Central memory CD4-positive, alpha-beta T cell (primary cell): ENCODE data around the gene ZFP64.
"Not testable (repeated sequence)": the region's sequence is repeated elsewhere in the genome, so short reads cannot be mapped to it uniquely, and the experiment has no call there.

Experiments
- DNase-seq: peaks from one replicate; pipeline ENCODE4 v3.0.0; 2022

ZFP64 gene

GRCh38 chr20:52153896-52154295 is 37.7 kb downstream of the ZFP64 start:
- no peak for DNase-seq

DNA sequence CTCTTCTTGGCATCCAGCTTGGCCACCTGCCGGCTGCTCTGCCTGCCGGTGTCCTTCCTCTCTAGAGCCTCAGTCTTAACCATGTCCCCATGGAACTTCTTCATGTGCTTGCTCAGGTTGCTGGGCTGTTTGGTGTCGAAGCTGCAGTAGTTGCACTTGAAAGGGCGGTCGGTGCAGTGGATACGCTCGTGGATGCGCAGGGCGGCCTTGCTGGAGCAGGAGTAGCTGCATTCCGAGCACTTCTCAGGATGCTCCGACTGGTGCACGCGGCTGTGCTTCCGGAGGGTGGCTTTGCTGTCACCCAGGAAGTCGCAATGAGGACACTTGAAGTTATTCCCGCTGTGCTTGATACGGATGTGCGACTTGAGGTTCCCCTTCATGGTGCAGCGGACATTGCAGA is 38.7 kb downstream of the ZFP64 start:
- no peak for DNase-seq

DNA sequence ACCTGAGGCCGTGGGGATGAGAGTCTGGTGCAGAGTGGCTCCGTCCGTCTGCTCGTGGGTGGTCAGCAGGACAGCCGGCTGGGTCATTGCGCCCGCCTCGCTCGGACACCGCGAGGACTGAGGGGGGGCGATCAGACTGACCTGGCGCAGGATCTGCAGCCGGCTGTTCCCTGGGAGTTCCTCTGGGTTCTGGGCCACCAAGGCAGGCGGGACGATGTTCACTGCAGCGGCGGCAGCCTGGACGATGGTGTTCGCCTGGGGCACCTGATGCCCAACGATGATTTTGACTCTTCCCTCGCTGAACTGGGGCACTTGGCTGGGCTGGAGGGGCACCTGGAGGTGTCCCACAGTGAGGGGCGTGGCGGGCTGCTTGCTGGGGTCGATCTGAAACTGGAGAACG is 39.2 kb downstream of the ZFP64 start:
- DNase-seq: no peak

DNA sequence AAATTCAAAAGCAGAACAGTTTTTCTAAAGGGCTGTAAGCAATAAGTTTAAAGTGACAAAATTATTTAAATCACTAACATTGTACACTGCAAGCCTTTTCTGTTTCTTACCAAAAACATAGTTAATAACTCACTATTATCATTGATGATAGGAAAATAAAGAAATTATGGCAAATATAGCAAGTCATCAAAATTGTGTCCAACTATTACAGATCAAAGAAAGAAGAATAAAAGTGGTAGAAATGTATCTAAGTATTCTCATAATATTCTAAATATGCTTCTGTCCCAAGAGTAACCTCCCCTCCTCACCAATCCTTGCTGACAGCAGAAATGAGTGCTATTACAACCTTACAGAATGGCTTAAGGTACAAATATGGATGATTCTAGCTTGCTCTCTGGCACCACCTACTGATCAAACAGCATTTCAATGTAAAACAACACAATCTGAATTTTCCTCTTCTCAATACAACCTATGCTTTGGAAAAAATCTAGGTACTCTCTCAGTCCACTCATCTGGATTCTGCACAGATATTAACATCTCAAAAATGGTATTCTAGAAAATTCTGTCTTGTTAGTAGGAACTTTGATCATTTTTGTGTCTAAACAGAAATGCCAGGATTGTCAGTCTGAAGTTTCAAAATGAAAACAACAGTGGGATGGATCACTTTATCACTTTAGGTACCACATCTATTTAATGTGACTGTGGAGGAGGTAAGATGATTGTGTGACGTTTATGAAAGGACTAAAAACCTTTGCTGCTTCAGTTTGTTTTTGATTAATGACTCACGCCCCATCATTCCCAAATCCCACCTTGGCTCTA is 40.9 kb downstream of the ZFP64 start:
- DNase-seq: peak; percentile 3

DNA sequence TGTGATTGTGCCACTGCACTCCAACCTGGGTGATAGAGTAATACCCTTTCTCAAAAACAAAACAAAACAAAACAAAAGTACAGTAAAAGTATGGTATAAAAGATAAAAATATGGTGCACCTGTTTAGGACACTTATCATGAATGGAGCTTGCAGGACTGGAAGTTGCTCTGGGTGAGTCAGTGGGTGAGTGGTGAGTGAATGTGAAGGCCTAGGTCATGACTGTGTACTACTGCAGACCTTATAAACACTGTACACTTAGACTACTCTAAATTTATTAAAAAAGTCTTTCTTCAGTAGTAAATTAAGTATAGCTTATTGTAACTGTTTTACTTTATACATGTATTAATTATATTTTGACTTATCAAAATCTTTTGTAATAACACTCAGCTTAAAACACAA is 46.0 kb downstream of the ZFP64 start:
- DNase-seq: no peak

- DNase-seq: no peak
Measured at GRCh38 chr20:52143277-52143676, 48.3 kb downstream of the ZFP64 start.

DNA sequence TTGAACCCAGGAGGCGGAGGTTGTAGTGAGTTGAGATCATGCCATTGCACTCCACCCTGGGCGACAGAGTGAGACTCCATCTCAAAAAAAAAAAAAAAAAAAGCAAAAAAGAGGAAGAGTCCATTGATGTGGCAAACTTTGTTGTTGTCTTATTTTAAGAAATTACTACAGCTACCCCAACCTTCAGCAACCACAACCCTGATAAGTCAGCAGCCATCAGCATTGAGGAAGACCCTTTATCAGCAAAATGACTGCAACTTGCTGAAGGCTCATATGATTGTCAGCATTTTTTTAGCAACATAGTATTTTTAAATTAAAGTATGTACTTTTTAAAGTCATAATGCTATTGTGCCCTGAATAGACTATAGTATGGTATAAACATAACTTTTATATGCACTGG is 48.8 kb downstream of the ZFP64 start:
- no peak for DNase-seq

GRCh38 chr20:52139986-52140385 is 51.6 kb downstream of the ZFP64 start:
- no peak for DNase-seq

DNA sequence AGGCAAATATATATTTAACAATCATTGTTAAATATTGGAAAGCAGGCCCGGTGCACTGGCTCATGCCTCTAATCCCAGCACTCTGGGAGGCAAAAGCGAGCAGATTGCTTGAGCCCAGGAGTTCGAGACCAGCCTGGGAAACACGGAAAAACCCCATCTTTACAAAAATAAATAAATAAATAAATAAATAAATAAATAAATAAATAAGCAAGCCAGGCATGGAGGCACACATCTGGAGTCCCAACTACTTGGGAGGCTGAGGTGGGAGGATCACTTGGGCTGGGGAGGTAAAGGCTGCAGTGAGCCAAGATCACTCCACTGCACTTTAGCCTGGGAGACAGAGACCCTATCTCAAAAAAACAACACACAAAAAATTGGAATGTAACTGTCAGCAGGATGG is 53.7 kb downstream of the ZFP64 start:
- DNase-seq: no peak

DNA sequence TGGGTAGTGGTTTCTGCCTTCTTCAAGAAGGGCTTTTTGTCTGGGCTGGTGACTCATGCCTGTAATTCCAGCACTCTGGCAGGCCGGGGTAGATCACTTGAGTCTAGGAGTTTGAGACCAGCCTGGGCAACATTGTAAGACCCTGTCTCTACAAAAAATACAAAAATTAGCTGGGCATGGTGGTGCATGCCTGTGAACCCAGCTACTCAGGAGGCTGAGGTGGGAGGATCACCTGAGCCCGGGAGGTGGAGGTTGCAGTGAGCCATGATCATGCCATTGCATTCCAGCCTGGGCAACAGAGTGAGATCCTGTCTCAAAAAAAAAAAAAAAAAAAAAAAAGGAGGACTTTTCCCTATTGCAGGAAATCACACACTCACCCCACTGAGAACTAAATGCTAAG is 57.9 kb downstream of the ZFP64 start:
- not testable (repeated sequence) for DNase-seq

GRCh38 chr20:52132337-52132736 is 59.2 kb downstream of the ZFP64 start:
- no peak for DNase-seq

- no peak for DNase-seq
Measured at GRCh38 chr20:52131048-52131643, 60.4 kb downstream of the ZFP64 start.

GRCh38 chr20:52130406-52130805 is 61.2 kb downstream of the ZFP64 start:
- no peak for DNase-seq

DNA sequence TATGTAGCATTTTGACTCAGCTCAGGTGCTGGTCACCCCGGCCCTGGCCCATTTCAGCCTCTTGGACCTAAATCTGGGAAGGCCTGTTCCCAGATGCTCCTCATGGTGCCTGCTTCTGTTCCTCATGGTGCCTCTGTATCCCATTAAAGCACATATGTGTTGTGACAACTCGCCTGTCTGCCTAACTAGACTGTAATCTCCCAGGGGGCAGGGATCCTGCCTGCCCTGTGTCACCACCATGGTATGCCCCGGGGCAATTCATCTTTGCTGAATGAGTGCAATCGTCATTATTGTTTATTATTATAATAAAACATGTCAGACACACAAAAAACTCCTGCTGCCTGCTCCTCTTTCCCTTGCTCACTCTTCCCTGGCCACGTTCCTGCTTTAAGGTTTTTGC is 62.0 kb downstream of the ZFP64 start:
- no peak for DNase-seq

DNA sequence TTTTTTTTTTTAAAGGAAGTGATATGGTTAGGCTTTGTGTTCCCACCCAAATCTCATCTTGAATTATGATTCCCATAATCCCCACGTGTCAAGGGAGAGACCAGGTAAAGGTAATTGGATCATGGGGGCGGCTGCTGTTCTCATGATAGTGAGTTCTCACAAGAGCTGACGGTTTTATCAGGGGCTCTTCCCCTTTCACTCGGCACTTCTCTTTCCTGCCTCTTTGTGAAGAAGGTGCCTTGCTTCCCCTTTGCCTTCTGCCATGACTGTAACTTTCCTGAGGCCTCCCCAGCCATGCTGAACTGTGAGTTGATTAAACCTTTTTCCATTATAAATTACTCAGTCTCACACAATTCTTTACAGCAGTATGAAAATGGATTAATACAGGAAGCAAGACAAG is 64.3 kb downstream of the ZFP64 start:
- no peak for DNase-seq

DNA sequence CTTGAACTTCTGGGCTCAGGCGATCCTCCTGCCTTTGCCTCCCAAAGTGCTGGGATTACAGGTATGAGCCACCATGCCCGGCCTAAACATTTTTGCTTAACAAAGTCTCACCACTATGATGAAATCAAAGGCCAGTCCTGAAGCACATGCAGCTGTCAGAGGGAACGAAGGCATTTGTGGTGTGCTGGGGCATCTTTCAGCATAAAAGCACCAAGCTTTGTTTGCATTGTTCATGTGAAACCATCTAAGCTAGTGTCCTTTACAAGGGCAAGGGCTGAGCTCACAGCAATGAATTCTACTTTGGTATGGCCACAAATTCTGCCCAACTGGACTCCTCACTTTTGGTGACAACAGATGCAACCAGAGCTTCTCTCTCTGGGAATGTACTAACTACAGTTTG is 66.8 kb downstream of the ZFP64 start:
- DNase-seq: no peak

DNA sequence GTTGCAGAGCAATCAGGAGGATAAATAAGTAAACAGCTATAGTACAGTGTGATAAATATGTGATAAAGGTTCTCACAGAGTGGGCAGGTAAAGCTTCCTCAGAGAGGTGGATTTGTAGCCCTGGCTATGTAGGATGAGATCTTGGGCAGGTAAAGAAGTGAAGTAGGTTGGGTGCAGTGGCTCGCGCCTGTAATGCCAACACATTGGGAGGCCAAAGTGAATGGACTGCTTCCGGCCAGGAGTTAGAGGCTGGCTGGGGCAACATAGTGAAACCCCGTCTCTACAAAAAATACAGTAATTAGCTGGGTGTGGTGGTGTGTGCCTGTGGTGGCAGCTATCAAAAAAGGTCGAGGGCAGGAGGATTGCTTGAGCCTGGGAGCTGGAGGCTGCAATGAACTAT is 72.9 kb downstream of the ZFP64 start:
- DNase-seq: no peak

DNA sequence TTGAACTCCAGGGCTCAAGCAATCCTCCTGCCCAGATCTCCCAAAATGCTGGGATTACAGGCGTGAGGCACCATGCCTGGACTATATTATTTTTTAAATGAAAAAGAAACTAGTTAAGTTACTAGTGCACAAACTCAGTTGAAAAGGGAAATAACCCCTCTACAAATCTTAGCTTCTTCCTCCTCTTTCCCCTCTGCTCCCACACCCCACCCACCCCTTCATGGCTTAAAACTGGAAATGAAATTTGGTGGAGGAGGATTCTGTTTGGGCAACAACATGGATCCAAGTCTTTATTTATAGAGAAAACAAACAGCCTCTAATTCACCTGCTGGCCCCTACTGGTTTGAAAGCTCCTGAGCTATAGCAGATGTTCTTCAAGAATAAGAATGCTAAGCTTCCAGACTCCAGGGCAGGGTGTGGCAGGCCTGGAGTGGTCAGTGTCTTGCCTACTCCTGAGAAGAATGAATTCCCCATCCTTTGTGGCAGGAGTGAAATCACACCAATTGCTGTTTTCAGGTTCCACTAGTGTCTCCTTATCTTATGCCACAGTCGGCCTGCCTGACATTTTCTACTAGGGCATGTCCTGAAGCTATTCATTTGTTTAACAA is 73.5 kb downstream of the ZFP64 start:
- no peak for DNase-seq

GRCh38 chr20:52110456-52110855 is 81.1 kb downstream of the ZFP64 start:
- DNase-seq: no peak

GRCh38 chr20:52105442-52106422 is 85.8 kb downstream of the ZFP64 start:
- DNase-seq: no peak

DNA sequence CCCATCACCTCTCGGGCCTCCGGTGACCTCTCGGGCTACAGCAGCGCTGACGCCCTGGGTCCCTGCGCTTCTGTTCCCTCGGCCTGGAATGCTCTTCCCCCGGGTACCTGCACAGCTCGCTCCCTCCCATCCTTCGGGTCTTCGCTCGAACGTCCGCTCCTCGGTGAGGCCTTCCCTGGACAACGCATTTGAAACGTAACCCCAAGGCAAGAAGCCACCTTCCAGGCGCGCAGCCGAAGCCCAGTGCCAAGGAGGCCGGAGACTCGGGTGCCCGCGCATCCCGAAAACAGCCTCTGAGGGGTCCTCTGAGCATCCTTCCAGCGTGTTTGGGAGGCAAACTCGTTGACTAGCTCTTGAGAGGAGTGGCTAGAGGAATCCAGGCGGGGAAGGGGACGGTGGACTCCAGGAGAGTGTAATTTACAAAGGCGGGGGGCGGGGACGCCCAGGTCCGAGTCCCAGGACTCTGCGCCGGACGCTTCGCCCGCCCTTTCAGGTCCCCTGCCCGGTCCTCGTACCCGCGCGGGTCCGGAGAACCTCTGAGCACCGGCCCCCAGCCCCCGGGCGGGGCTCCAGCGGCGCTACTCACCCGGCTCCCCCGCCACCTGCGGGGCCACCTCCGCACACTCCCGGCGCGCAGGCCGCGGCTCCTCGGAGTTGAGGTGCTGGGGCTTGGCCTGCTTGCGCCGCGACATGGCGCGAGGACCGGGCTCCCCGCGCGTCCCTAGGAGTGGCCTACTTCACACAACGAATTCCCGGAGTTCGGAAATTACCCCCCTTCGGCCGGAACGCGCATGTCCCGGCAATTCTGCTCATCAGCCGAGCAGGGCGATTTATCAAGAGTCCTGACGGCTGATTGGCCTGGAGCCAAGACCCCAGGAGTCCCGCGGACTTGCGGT is 86.8 kb downstream of the ZFP64 start:
- no peak for DNase-seq
